NAMALWA (cell line): ENCODE results near the gene NDUFS2.
"Not testable (repeated sequence)": the region's sequence is repeated elsewhere in the genome, so short reads cannot be mapped to it uniquely, and the experiment has no call there.

Experiments used
- DNase-seq: peaks from one replicate; pipeline ENCODE4 v3.0.0-alpha.2; 2015; ENCODE audit warnings: low spot score

Gene NDUFS2

GRCh38 chr1:161255302-161255701, 53.1 kb downstream of the NDUFS2 start:
- DNase-seq = not testable (repeated sequence)

- not testable (repeated sequence) for DNase-seq
Measured at GRCh38 chr1:161255955-161256520, 53.9 kb downstream of the NDUFS2 start.

GRCh38 chr1:161257109-161257508, 54.9 kb downstream of the NDUFS2 start:
- peak; percentile 35 for DNase-seq

GRCh38 chr1:161258439-161259344, 56.5 kb downstream of the NDUFS2 start, which contains the start of gene PCP4L1:
PCP4L1 (plus strand) TSS chr1:161258745; CDS start chr1:161258975, 230 bp downstream.
- DNase-seq = peak; percentile 42

- no peak for DNase-seq
Measured at GRCh38 chr1:161259345-161259702, 57.2 kb downstream of the NDUFS2 start.

DNA sequence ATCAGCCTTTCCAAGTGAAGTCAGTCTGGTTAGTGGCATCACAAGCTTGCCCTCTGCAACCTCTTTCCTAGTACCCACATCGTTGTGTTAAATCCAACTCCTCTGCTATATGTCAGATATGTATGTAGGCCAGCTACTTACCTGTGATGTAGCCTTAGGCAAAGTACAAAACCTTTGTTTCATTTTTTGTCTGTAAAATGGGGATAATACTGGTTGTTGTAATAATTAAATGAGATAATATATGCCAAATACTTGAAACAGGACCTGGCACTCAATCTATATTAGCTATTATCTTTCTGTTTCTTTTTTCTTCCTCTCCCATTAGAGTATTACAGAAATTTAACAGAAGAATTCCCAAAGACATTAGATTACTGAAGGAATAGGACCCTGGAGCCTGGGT, 57.6 kb downstream of the NDUFS2 start:
- DNase-seq = no peak

DNA sequence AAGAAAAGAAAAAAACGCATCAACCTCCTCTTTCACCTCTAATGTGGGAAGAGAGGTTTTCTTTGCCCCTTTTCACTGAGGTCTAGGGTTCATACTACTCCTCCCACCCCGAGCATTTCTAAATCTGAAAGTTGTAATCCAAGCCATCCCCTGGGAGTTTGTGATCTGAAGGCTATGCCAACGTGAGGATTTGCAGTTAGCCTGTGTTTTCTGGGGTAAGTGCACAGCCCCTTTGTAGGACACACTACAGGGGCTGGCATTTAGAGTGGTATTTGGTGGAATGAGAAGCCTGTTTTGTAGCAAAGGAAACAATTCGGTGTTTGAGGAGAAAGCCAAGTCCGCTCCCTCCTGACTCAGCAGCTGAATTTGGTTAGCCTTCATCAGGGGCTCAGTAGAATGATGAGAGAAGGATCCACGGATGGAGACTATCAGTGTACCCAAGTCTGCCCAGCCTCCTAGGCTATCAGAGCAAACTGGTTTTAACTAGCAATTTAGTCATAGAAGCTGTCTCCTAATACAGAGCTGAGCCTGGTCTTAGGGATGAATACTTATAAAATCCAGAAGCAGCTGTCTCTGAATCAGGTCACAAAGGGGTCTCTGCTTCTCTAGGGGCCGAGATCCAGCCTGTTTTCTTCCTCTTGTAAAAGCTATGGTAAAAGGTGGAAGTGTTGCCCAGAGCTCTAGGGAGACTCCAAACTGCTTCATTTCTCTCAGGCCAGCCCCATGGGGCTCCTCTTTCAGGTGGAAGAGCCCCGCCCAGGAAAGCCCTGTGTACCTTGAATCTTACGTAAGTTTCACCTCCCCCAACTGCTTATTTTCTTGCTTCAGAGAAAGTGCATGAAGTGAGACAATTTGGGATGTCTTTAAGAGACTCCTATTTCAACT, 58.5 kb downstream of the NDUFS2 start:
- no peak for DNase-seq

DNA sequence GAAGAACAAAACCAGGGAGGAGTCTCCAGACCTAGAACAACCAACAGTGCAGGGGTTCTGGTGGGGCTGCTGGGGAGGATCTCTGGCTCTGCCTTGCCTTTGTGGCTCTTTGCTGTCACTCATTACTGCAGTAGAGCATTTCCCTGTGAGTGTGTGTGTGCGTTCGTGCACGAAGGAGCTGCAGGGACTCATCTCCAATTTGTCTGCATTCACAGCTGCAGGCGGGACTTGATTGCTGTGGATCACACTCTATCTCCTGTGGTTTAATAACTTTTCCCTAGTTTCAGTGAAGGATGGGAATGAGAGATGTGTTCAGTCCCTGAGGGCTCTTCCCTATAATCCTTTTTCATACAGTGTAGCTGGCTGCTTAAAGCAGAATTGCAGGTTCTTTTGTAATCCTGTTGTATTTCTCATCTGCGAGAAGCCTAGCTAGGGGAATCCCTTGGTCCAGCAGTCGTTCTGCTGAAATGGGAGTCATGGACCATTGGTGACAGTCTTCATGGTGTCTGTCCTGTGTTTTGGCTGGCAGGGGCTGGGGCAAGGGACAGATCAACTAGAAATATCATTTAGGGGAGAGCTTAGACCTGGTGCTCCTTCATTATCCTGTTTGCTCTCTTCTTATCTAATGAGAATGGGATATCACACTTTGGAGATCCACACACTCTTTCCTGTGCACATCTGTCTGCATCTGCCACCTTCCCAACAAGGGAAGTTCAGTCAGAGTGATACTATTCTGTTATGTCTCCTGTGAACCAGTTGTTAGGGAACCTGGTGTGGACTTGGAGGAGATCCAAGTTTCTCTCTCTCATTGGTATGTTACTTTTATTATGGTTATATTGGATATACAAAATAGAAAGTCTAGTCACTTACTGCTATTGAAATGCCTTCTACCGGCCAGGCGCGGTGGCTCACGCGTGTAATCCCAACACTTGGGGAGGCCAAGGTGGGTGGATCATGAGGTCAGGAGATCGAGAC, 59.4 kb downstream of the NDUFS2 start:
- peak; percentile 65 for DNase-seq
